A673 (cell line): ENCODE results near the gene SLC13A5. TPM values are rescaled to one million over a fixed set of nuclear protein-coding genes. Genes with fewer than 3 reads are reported as not detected.

Experiments used
- BruUV-seq: library from RNA; stranded (reverse); fragments of 400-500 nt; replicated peaks from 2 replicates; lab custom pipeline; 2021; lab: Mats Ljungman, UMichigan
- CTCF ChIA-PET: fragments of 300-600 bp; sonication (Branson Sonifier 250); formaldehyde crosslinking; loops from one replicate; lab custom pipeline; 2022; ENCODE audit warnings: antibody characterized with exemption; lab: Charles Lee
- POLR2A ChIA-PET: fragments of 300-600 bp; sonication (Branson Sonifier 250); formaldehyde crosslinking; loops from one replicate; lab custom pipeline; 2022; ENCODE audit warnings: antibody characterized with exemption; ENCODE audit not compliant: low non-redundant PET; lab: Charles Lee
- DNase-seq: peaks from one replicate; pipeline ENCODE4 v3.0.0-alpha.2; 2015; ENCODE audit warnings: low spot score
- H3K27ac ChIP-seq: fragments of 200-600 bp; sonication (generic); 2 replicates; pipeline ENCODE4 v1.5.1; 2016; ENCODE audit warnings: mixed run types, low read depth, mild to moderate bottlenecking, mixed read lengths, antibody characterized with exemption, low read length; ENCODE audit not compliant: poor library complexity, severe bottlenecking
- H3K27me3 ChIP-seq: fragments of 200-600 bp; sonication (generic); replicated peaks from 2 replicates; pipeline ENCODE4 v1.6.1; 2017; ENCODE audit warnings: mixed run types, low read depth, mild to moderate bottlenecking, mixed read lengths, antibody characterized with exemption, low read length; ENCODE audit not compliant: insufficient read depth, poor library complexity
- H3K36me3 ChIP-seq: fragments of 200-600 bp; sonication (generic); 2 replicates; pipeline ENCODE4 v1.6.1; 2016; ENCODE audit warnings: mixed run types, mild to moderate bottlenecking, mixed read lengths, antibody characterized with exemption, low read length; ENCODE audit not compliant: insufficient read depth, poor library complexity, severe bottlenecking
- H3K4me1 ChIP-seq: fragments of 200-600 bp; sonication (generic); 2 replicates; pipeline ENCODE4 v1.6.1; 2017; ENCODE audit warnings: mixed run types, mild to moderate bottlenecking, mixed read lengths, antibody characterized with exemption, low read length; ENCODE audit not compliant: insufficient read depth, poor library complexity, severe bottlenecking
- H3K4me3 ChIP-seq: fragments of 200-600 bp; sonication (generic); 2 replicates; pipeline ENCODE4 v1.5.1; 2016; ENCODE audit warnings: low read depth, mixed run types, mild to moderate bottlenecking, mixed read lengths, low read length; ENCODE audit not compliant: poor library complexity, severe bottlenecking
- H3K9me3 ChIP-seq: fragments of 200-600 bp; sonication (generic); 2 replicates; pipeline ENCODE4 v1.6.1; 2016; ENCODE audit warnings: mixed run types, low read depth, mild to moderate bottlenecking, mixed read lengths, antibody characterized with exemption, low read length; ENCODE audit not compliant: poor library complexity, severe bottlenecking
- CTCF ChIP-seq: fragments of 300-800, 200-600 bp; sonication (generic); conservative IDR thresholded peaks from 2 replicates; pipeline ENCODE4 v1.5.1; 2017; ENCODE audit warnings: low read depth, mild to moderate bottlenecking, antibody characterized with exemption, low read length, moderate library complexity, mixed read lengths
- EZH2 ChIP-seq: fragments of 200-600 bp; sonication (generic); IDR thresholded peaks from 2 replicates; pipeline ENCODE4 v1.6.1; 2017; ENCODE audit warnings: borderline replicate concordance, low read depth, mild to moderate bottlenecking, mixed read lengths, antibody characterized with exemption, low read length; ENCODE audit not compliant: poor library complexity, severe bottlenecking
- intact Hi-C: fragments of 100-400 bp; cut with micrococcal nuclease; formaldehyde crosslinking; loops from one replicate; pipeline ENCODE4 v1.10.0; 2022; ENCODE audit not compliant: unreplicated experiment
- total RNA-seq: library from RNA; stranded (reverse); gene quantifications from 2 replicates; pipeline ENCODE4 v1.2.3, GENCODE V29; 2021

SLC13A5 gene
- total RNA-seq, 1 experiment from 2014 or later: not detected

- TF ChIP-seq CTCF: no peak
- no peaks in the 10 kb centered on the region for H3K4me1 ChIP-seq
- BruUV-seq: no TSS peak
- CTCF ChIA-PET: no interaction called here
- no peak for DNase-seq
- intact Hi-C loops: no loop called here
- no peaks in the 10 kb centered on the region for H3K9me3 ChIP-seq
- H3K4me3 ChIP-seq: no peak overlapping the region
- H3K36me3 ChIP-seq: no peaks in the 10 kb centered on the region
- POLR2A ChIA-PET: no interaction called here
- H3K27me3 ChIP-seq: peaks cover 38% of the 10 kb centered on the region
- no peak overlapping the region for H3K27ac ChIP-seq
Measured at GRCh38 chr17:6724009-6724408, 10.8 kb upstream of the SLC13A5 start.

DNA sequence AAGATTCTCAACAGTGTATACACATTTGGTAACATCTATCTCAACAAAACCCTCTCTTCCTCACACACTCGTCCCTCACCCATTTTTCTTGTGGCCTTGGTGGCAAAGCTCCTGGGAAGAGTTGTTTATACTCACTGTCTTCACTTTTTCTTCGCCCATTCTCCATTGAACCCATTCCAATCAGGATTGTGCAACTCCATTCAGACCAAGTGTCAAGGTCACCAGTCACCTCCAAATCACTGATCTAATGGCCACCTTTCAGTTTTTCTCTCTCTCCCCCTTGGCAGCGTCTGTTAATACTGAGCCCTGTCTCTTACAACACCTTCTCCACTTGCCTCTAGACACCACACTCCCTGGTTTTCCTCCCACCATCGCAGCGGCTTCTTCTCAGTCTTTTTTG lies 8.6 kb upstream of the SLC13A5 start:
- no peak overlapping the region for H3K27ac ChIP-seq
- no peaks in the 10 kb centered on the region for H3K4me1 ChIP-seq
- no peaks in the 10 kb centered on the region for H3K9me3 ChIP-seq
- no TSS peak for BruUV-seq
- no peaks in the 10 kb centered on the region for H3K36me3 ChIP-seq
- POLR2A ChIA-PET: no interaction called here
- DNase-seq: no peak
- TF ChIP-seq EZH2: no peak
- no peak for TF ChIP-seq CTCF
- CTCF ChIA-PET: no interaction called here
- no peak overlapping the region for H3K4me3 ChIP-seq
- peaks cover 41% of the 10 kb centered on the region for H3K27me3 ChIP-seq
- intact Hi-C loops: no loop called here

DNA sequence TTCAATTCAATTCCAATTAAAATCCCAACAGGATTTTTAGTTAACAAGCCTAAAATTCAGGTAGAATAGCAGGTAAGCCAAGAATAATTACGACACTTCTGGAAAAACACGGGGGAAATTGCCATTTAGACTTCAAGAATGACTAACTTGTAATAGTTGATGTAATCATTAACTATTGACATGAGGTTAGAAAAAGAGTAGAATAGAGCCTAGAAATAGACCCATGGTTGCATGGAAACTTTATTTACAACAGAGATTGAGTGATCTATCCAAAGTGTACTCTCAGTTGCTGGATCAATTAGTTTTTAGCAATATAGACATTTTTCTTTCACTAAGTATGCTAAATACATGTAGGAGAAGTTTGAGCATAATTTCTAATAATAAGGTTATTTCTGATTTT lies 3.6 kb upstream of the SLC13A5 start:
- DNase-seq: no peak
- Histone ChIP-seq H3K9me3 (no peaks in the 10 kb centered on the region), H3K36me3 (no peaks in the 10 kb centered on the region), H3K4me3 (no peak overlapping the region), H3K27me3 (peaks cover 56% of the 10 kb centered on the region), H3K27ac (no peak overlapping the region), H3K4me1 (no peaks in the 10 kb centered on the region)
- CTCF ChIA-PET: no interaction called here
- TF ChIP-seq CTCF (no peak), EZH2 (no peak)
- intact Hi-C loops: no loop called here
- no TSS peak for BruUV-seq
- POLR2A ChIA-PET: no interaction called here
